Activated T-helper 17 cell treated with anti-CD3 and anti-CD28 coated beads, Interleukin-2, amount 50 U/mL, for 72 hours (primary cell): ENCODE measurements around the gene CASP3. TPM values are rescaled to one million over a fixed set of nuclear protein-coding genes. Genes with fewer than 3 reads are reported as not detected.
"Not testable (repeated sequence)": the region's sequence is repeated elsewhere in the genome, so short reads cannot be mapped to it uniquely, and the experiment has no call there.

Experiments
- ATAC-seq: fragments of 150-1000 bp; cut with Tn5 transposase; replicated peaks from 2 replicates; pipeline ENCODE4 v1.10.0; 2021; ENCODE audit warnings: mild to moderate bottlenecking, moderate library complexity
- H3K27ac Mint-ChIP-seq: one replicate; pipeline ENCODE4 v1.8.0; 2022; ENCODE audit warnings: mixed read lengths
- H3K27me3 Mint-ChIP-seq: one replicate; pipeline ENCODE4 v1.8.0; 2022; ENCODE audit warnings: mixed read lengths
- H3K36me3 Mint-ChIP-seq: one replicate; pipeline ENCODE4 v1.8.0; 2022; ENCODE audit warnings: low read depth, mild to moderate bottlenecking, mixed read lengths
- H3K4me1 Mint-ChIP-seq: one replicate; pipeline ENCODE4 v1.8.0; 2022; ENCODE audit warnings: mixed read lengths
- H3K4me3 Mint-ChIP-seq: one replicate; pipeline ENCODE4 v1.8.0; 2022; ENCODE audit warnings: mild to moderate bottlenecking, mixed read lengths
- H3K9me3 Mint-ChIP-seq: one replicate; pipeline ENCODE4 v1.8.0; 2022; ENCODE audit warnings: mixed read lengths
- total RNA-seq, 2 donors: library from RNA; stranded (reverse); gene quantifications; one replicate each; pipeline ENCODE4 v1.2.3, GENCODE V29; 2022

Gene CASP3
- total RNA-seq, 2 donors from 2014 or later = 65.2 to 84.9 TPM

GRCh38 chr4:184602857-184603256 lies 46.4 kb downstream of the CASP3 start:
- peaks cover 13% of the 10 kb centered on the region for H3K27me3 Mint-ChIP-seq
- H3K9me3 Mint-ChIP-seq, H3K4me1 Mint-ChIP-seq, H3K4me3 Mint-ChIP-seq, ATAC-seq, H3K36me3 Mint-ChIP-seq, H3K27ac Mint-ChIP-seq: not testable (repeated sequence)

- not testable (repeated sequence) for H3K9me3 Mint-ChIP-seq, H3K27ac Mint-ChIP-seq, H3K4me3 Mint-ChIP-seq, ATAC-seq, H3K36me3 Mint-ChIP-seq, H3K4me1 Mint-ChIP-seq
- peaks cover 13% of the 10 kb centered on the region for H3K27me3 Mint-ChIP-seq
Observed at GRCh38 chr4:184600982-184601381, 48.3 kb downstream of the CASP3 start.

- no peaks in the 10 kb centered on the region for H3K36me3 Mint-ChIP-seq
- no peaks in the 10 kb centered on the region for H3K4me1 Mint-ChIP-seq
- ATAC-seq = no peak
- no peak overlapping the region for H3K4me3 Mint-ChIP-seq
- no peak overlapping the region for H3K27ac Mint-ChIP-seq
- H3K9me3 Mint-ChIP-seq = no peaks in the 10 kb centered on the region
- H3K27me3 Mint-ChIP-seq = peaks cover 13% of the 10 kb centered on the region
Observed at GRCh38 chr4:184599492-184600135, 49.6 kb downstream of the CASP3 start.

- no peaks in the 10 kb centered on the region for H3K36me3 Mint-ChIP-seq
- no peak for ATAC-seq
- no peaks in the 10 kb centered on the region for H3K9me3 Mint-ChIP-seq
- H3K27ac Mint-ChIP-seq = no peak overlapping the region
- H3K4me1 Mint-ChIP-seq = no peaks in the 10 kb centered on the region
- H3K4me3 Mint-ChIP-seq = no peak overlapping the region
- peaks cover 13% of the 10 kb centered on the region for H3K27me3 Mint-ChIP-seq
Observed at GRCh38 chr4:184598753-184599491, 50.3 kb downstream of the CASP3 start.

GRCh38 chr4:184596617-184597185 lies 52.5 kb downstream of the CASP3 start:
- Mint-ChIP-seq H3K4me1 (no peaks in the 10 kb centered on the region), H3K9me3 (no peaks in the 10 kb centered on the region), H3K27ac (no peak overlapping the region), H3K27me3 (peaks cover 9% of the 10 kb centered on the region), H3K4me3 (no peak overlapping the region), H3K36me3 (no peaks in the 10 kb centered on the region)
- ATAC-seq = no peak

GRCh38 chr4:184596044-184596616 lies 53.1 kb downstream of the CASP3 start:
- no peaks in the 10 kb centered on the region for H3K36me3 Mint-ChIP-seq
- H3K27ac Mint-ChIP-seq = no peak overlapping the region
- H3K27me3 Mint-ChIP-seq = peaks cover 9% of the 10 kb centered on the region
- no peaks in the 10 kb centered on the region for H3K9me3 Mint-ChIP-seq
- ATAC-seq = no peak
- no peak overlapping the region for H3K4me3 Mint-ChIP-seq
- H3K4me1 Mint-ChIP-seq = no peaks in the 10 kb centered on the region

GRCh38 chr4:184595430-184595829 lies 53.8 kb downstream of the CASP3 start:
- ATAC-seq = no peak
- Mint-ChIP-seq H3K27ac (no peak overlapping the region), H3K4me1 (no peaks in the 10 kb centered on the region), H3K9me3 (no peaks in the 10 kb centered on the region), H3K4me3 (no peak overlapping the region), H3K27me3 (peaks cover 9% of the 10 kb centered on the region), H3K36me3 (no peaks in the 10 kb centered on the region)

- no peak overlapping the region for H3K27ac Mint-ChIP-seq
- no peak for ATAC-seq
- no peaks in the 10 kb centered on the region for H3K36me3 Mint-ChIP-seq
Observed at GRCh38 chr4:184593461-184593860, 55.8 kb downstream of the CASP3 start.

GRCh38 chr4:184591747-184592270 lies 57.4 kb downstream of the CASP3 start:
- H3K27ac Mint-ChIP-seq, H3K27me3 Mint-ChIP-seq, H3K9me3 Mint-ChIP-seq, H3K36me3 Mint-ChIP-seq, ATAC-seq, H3K4me3 Mint-ChIP-seq, H3K4me1 Mint-ChIP-seq: not testable (repeated sequence)

More at GRCh38 chr4:184593461-184593860, 55.8 kb downstream of the CASP3 start:
- H3K9me3 Mint-ChIP-seq = no peaks in the 10 kb centered on the region
- no peaks in the 10 kb centered on the region for H3K4me1 Mint-ChIP-seq
- H3K27me3 Mint-ChIP-seq = no peaks in the 10 kb centered on the region
- H3K4me3 Mint-ChIP-seq = no peak overlapping the region

- no peak for ATAC-seq
- H3K36me3 Mint-ChIP-seq = no peaks in the 10 kb centered on the region
- H3K4me3 Mint-ChIP-seq = no peak overlapping the region
- no peaks in the 10 kb centered on the region for H3K27me3 Mint-ChIP-seq
- H3K9me3 Mint-ChIP-seq = no peaks in the 10 kb centered on the region
- no peak overlapping the region for H3K27ac Mint-ChIP-seq
- no peaks in the 10 kb centered on the region for H3K4me1 Mint-ChIP-seq
Observed at GRCh38 chr4:184591070-184591677, 58.1 kb downstream of the CASP3 start.

GRCh38 chr4:184590196-184590595 lies 59.1 kb downstream of the CASP3 start:
- Mint-ChIP-seq H3K4me3 (no peak overlapping the region), H3K27ac (no peak overlapping the region), H3K4me1 (peaks cover 4% of the 10 kb centered on the region), H3K9me3 (no peaks in the 10 kb centered on the region), H3K27me3 (no peaks in the 10 kb centered on the region), H3K36me3 (no peaks in the 10 kb centered on the region)
- no peak for ATAC-seq

GRCh38 chr4:184588893-184589292 lies 60.4 kb downstream of the CASP3 start:
- peaks cover 12% of the 10 kb centered on the region for H3K4me1 Mint-ChIP-seq
- no peaks in the 10 kb centered on the region for H3K36me3 Mint-ChIP-seq
- no peak overlapping the region for H3K27ac Mint-ChIP-seq
- no peak overlapping the region for H3K4me3 Mint-ChIP-seq
- no peaks in the 10 kb centered on the region for H3K27me3 Mint-ChIP-seq
- H3K9me3 Mint-ChIP-seq = no peaks in the 10 kb centered on the region
- no peak for ATAC-seq

GRCh38 chr4:184587701-184588100 lies 61.5 kb downstream of the CASP3 start:
- H3K4me3 Mint-ChIP-seq = no peak overlapping the region
- no peaks in the 10 kb centered on the region for H3K36me3 Mint-ChIP-seq
- H3K9me3 Mint-ChIP-seq = no peaks in the 10 kb centered on the region
- H3K27ac Mint-ChIP-seq = no peak overlapping the region
- no peaks in the 10 kb centered on the region for H3K27me3 Mint-ChIP-seq
- ATAC-seq = no peak
- H3K4me1 Mint-ChIP-seq = peaks cover 20% of the 10 kb centered on the region

GRCh38 chr4:184587221-184587620 lies 62.0 kb downstream of the CASP3 start:
- Mint-ChIP-seq H3K4me3 (no peak overlapping the region), H3K27ac (peak overlapping the region; percentile 43), H3K4me1 (peaks cover 20% of the 10 kb centered on the region), H3K9me3 (no peaks in the 10 kb centered on the region), H3K27me3 (no peaks in the 10 kb centered on the region), H3K36me3 (no peaks in the 10 kb centered on the region)
- ATAC-seq = no peak
